Transverse colon (tissue), 4 donors: ENCODE results near the gene ALAD.

Source experiments
- CTCF ChIP-seq, 5 experiments: fragments of 200-600 bp in 3 of 5; fragments of 450-650 bp in 2 of 5; sonication (generic) in 3 of 5; IDR thresholded peaks; 1 replicate in 2 of 5; 2 replicates in 3 of 5; pipeline ENCODE4 v1.5.1; 2016 to 2017; ENCODE audit warnings: antibody characterized with exemption in 5 of 5, inconsistent platforms in 3 of 5, mild to moderate bottlenecking in 2 of 5, moderate library complexity in 1 of 5
- POLR2A ChIP-seq: fragments of 450-650 bp; IDR thresholded peaks from one replicate; pipeline ENCODE4 v1.6.1; 2016; ENCODE audit warnings: antibody characterized with exemption, mild to moderate bottlenecking, moderate library complexity
- POLR2AphosphoS5 ChIP-seq, 3 donors: sonication (generic); formaldehyde crosslinking; IDR thresholded peaks; one replicate each; pipeline ENCODE4 v1.6.1; 2016; ENCODE audit warnings: antibody characterized with exemption in 3 of 3

GRCh38 chr9:113341712-113342410 lies 59.2 kb downstream of the ALAD start:
- TF ChIP-seq CTCF (IDR thresholded peaks at IDR 0.05) (no peak), POLR2A (no peak), POLR2AphosphoS5 (IDR thresholded peaks at IDR 0.05) (no peak)
